ENCODE results near the gene TPM2. TPM values are rescaled to one million over a fixed set of nuclear protein-coding genes. Genes with fewer than 3 reads are reported as not detected.

Gene TPM2
- polyA plus RNA-seq, 1 experiment = 1,727 TPM

DNA sequence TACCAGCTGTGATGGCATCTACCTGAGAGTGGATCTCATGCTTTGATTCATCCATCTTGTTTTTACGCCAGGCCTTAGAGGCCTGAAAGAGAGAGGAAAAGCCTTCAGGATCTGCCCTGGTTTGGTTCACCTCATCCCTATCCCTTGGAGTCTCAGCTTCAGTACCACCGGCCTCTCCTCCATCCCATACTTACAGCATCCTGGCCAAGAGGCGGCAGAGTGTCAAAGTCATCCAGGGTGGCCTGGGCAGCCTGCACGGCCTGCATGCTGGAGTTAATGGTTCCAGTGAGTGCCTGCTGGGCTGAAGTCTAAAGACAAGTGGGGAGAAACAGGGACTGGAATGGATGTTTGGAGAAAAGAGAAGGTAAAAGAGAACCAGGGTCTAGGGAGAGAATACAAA, 29.8 kb upstream of the TPM2 start:
- TF ChIP-seq CTCF (IDR thresholded peaks at IDR 0.05; ENCODE audit: insufficient read depth, low read depth, low read length) = no peak
- POLR2A ChIA-PET = no interaction called here
- Histone ChIP-seq H3K4me3 (ENCODE audit: low read depth, low read length) (no peak overlapping the region), H3K36me3 (ENCODE audit: control insufficient read depth, insufficient read depth, low read length) (peaks cover 79% of the 10 kb centered on the region), H3K27me3 (ENCODE audit: control insufficient read depth, insufficient read depth, low read length) (no peaks in the 10 kb centered on the region)
- DNase-seq (ENCODE audit: low read depth) = no peak
- CTCF ChIA-PET = interaction anchor here (0.7 to 16.4 kb wide), 2 partner anchors 22 to 29 kb away, joined by 3 to 177 read pairs; no protein-coding TSS in a partner anchor

DNA sequence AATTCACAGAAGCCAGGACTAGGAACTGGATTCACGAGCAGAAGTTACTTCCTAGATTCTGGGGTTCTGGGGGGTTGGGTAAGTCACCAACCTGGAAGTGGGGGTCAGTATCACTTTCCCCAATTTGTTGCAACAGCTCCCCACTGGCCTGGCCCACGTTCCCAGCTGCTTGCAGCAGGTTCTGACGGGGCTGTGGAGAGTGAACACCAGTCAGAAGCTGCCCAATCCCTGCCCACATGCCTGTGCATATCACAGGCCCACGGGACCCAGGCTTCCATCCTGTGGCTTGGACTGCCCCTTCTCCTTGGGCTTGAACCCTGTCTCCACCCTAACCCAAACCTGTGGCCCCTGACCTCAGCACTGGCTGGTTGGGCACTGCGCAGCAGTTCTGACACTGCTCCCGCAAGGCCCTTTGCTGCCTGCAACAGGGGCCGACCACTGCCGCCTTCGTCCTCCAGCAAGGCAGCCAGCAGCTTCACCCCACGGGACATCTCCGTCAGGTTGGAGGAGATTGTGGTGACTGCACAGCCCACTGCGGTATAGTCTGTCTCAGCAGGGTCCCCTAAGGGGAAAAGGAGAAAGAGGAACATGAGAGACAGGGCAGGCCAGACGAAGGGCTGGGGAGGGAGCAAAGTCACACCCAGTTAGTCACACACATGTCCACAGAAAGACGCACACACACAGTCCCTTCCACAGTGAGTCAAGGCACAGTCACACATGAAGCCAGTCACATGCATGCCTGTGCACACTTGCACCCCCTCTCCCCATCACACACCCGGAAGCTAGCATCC, 29.2 kb upstream of the TPM2 start:
- H3K36me3 ChIP-seq (ENCODE audit: control insufficient read depth, insufficient read depth, low read length) = peaks cover 79% of the 10 kb centered on the region
- DNase-seq (ENCODE audit: low read depth) = no peak
- H3K4me3 ChIP-seq (ENCODE audit: low read depth, low read length) = no peak overlapping the region
- no peaks in the 10 kb centered on the region for H3K27me3 ChIP-seq (ENCODE audit: control insufficient read depth, insufficient read depth, low read length)
- ChIA-PET CTCF (interaction anchor here (0.7 to 16.4 kb wide), 3 partner anchors 19 to 73 kb away, joined by 3 to 177 read pairs (median 3); no protein-coding TSS in a partner anchor), POLR2A (interaction anchor here (0.6 kb wide), 1 partner anchor 31 kb away, joined by 3 read pairs; no protein-coding TSS in a partner anchor)
- TF ChIP-seq CTCF (IDR thresholded peaks at IDR 0.05; ENCODE audit: insufficient read depth, low read depth, low read length) = no peak

DNA sequence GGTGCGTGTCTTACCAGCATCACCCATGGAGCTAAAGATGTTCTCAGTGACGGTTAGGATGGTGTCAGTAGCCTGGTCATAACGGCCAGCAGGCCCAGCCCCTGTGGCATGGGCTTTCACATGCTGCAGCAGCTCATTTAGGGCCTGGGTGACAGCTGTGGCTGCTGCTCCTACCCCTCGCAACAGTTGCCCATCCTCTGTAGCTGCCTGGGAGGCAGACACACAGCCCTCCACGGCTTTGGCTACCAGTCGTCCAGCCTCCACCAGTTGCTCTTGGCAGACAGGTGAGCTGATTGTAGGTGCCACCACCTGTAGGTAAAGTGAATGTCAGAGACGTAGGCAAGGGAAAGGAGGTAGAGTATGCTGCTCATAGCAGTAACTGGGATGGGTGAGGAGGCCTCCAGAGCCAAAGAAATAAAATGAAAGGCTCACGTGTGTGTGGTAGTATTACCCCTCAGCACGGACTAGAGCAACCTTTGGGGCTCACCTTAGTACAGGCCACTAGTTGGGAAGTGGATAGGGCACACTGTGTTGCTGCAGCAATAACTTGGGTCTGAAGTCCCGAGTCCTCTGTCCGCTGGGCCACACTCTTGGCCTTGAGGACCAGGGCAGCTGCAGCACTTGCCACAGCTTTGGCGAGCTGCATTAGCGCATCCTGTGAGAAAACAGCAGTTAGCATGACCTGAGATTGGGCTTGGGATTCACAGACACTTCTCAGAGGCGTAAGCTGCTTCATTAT, 27.6 kb upstream of the TPM2 start:
- DNase-seq (ENCODE audit: low read depth) = no peak
- Histone ChIP-seq H3K4me3 (ENCODE audit: low read depth, low read length) (no peak overlapping the region), H3K27me3 (ENCODE audit: control insufficient read depth, insufficient read depth, low read length) (no peaks in the 10 kb centered on the region), H3K36me3 (ENCODE audit: control insufficient read depth, insufficient read depth, low read length) (peaks cover 77% of the 10 kb centered on the region)
- no peak for TF ChIP-seq CTCF (IDR thresholded peaks at IDR 0.05; ENCODE audit: insufficient read depth, low read depth, low read length)
- ChIA-PET POLR2A (interaction anchor here (1.1 kb wide), 1 partner anchor 11 kb away, joined by 3 read pairs; no protein-coding TSS in a partner anchor), CTCF (interaction anchor here (1.0 to 16.4 kb wide), 3 partner anchors 9 to 20 kb away, joined by 5 to 177 read pairs (median 36); no protein-coding TSS in a partner anchor)

GRCh38 chr9:35716230-35716629, 26.5 kb upstream of the TPM2 start:
- DNase-seq (ENCODE audit: low read depth) = no peak
- Histone ChIP-seq H3K4me3 (ENCODE audit: low read depth, low read length) (no peak overlapping the region), H3K27me3 (ENCODE audit: control insufficient read depth, insufficient read depth, low read length) (no peaks in the 10 kb centered on the region), H3K36me3 (ENCODE audit: control insufficient read depth, insufficient read depth, low read length) (peaks cover 75% of the 10 kb centered on the region)
- TF ChIP-seq CTCF (IDR thresholded peaks at IDR 0.05; ENCODE audit: insufficient read depth, low read depth, low read length) = no peak
- CTCF ChIA-PET = interaction anchor here (1.0 to 16.4 kb wide), 3 partner anchors 8 to 19 kb away, joined by 5 to 177 read pairs (median 36); no protein-coding TSS in a partner anchor
- POLR2A ChIA-PET = no interaction called here

Measured in BJ (cell line).